ENCODE results near the gene SLIT3.

The SLIT3 gene

GRCh38 chr5:168844016-168844921, 456.7 kb downstream of the SLIT3 start:
- FAIRE-seq: no peak

GRCh38 chr5:168843277-168844015, 457.5 kb downstream of the SLIT3 start:
- FAIRE-seq: no peak

- FAIRE-seq: no peak
These were observed 458.3 kb downstream of the SLIT3 start for GRCh38 chr5:168842571-168843205.

DNA sequence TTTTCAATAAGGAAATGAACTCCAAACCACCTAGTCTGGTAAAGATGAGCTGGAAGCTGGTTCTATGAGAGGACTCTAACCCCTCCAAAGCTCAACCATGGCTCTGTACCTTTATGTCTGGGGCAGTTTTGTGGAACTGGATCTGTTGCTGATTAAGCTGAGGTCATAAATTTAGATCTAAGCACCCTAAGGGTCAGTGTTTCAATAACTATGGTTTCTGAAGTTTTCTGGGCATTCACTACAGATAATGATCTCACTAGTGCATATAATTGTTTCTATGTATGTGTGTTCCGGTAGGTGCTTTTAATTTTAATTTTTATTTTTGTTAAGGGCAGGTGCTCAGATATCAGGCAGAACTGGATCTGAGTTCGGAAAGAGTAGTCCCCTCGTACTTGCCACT, 463.1 kb downstream of the SLIT3 start:
- FAIRE-seq: no peak

GRCh38 chr5:168836603-168837231, 464.2 kb downstream of the SLIT3 start:
- FAIRE-seq: no peak

DNA sequence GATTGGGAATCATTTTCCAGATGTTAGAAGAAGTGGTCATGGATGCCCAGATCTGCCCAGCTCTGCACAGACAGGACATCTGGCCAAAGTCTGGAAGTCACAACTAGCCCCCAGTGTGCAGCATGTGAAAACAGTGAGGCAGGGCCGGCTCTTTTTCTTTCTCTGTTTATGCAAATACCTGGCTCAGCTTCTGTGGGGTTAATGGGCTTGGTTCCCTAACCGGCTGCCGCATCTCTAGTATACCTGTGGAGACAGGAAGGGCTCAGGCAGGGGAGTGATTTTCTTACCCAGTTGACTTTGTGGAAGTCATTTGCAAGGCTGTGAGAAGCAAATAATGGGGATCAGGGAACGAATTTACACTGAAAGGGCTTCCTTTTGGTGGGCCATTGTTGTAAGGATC, 467.0 kb downstream of the SLIT3 start:
- no peak for FAIRE-seq

DNA sequence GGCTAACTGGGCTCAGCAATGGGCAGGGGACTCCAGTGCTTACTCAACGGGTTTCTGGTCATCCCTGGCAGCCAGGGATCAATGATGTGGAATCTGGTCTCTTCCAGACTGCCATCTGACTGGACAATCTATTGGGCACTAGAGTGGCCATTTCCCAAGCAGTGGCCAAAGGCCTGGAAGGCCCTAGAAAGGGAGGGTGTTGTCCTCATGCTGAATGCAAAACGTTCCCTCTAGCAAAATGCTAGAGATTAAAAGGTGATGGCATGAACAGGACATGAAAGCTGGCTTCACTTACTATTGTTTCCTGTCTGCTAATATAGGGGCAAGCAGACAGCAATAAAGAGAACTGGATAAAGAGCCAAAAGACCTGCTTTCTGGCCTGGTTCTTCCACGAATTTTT, 467.6 kb downstream of the SLIT3 start:
- FAIRE-seq: no peak

- FAIRE-seq: no peak
These were observed 468.6 kb downstream of the SLIT3 start for GRCh38 chr5:168832308-168832707.

DNA sequence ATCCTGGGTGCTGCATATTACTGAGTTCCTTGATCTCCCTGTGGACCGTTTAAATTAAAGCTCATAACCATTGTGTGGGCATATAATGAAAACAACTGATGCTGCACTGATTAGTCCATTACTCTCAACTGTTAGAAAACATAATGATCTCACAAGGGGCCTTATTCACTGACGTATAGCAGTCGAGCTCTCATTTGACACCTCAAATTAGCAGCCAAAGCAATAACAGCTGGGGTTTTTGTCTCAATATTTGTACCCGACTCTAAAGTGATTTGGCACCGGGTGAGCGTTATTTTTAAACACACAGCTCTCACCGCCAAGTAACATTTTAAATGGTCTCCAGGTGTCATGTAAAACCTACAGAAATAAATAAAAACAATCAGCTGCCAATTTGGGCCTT, 469.6 kb downstream of the SLIT3 start:
- no peak for FAIRE-seq

DNA sequence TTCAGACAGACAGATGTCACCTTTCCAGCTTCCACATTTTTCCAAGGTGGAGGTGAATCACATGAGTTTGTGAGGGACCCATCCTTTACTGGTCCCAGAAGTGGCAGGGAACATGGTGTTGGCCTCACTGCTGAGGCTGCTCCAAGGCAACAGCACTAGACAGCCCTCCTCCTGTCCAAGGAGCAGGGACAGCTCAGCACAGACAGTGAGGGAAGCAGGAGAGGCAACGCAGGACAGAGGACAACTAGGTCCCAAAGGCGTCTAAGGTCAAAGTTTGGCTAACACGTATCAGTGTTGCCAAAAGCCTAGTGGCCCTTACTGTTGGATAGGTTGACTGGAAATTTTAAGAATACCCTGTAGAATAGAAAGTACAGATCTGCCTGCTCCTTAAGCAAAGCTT, 470.1 kb downstream of the SLIT3 start:
- no peak for FAIRE-seq

DNA sequence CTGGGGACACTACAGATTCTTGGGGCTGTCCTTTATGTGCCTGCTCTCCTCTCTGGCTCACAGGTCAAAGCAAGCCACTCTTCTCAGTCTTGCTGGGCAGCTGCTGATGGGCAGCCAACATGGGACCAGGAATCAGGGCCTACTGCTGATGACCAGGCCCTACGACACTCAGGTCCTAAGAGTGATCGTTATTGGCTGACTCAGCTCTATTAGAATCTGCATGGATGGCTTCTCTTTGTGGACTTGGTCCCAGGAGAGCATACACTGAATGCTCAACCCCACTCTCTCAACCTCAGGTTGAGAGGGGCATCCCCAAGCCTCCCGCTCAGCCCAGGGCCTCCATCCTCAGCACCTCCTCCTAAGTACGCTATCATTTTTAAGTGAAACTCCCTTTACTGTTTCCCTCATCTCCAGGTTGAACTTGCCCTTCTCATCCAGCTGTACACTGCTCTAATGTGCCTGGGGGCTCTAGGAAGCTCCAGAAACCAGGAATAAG, 471.0 kb downstream of the SLIT3 start:
- no peak for FAIRE-seq

DNA sequence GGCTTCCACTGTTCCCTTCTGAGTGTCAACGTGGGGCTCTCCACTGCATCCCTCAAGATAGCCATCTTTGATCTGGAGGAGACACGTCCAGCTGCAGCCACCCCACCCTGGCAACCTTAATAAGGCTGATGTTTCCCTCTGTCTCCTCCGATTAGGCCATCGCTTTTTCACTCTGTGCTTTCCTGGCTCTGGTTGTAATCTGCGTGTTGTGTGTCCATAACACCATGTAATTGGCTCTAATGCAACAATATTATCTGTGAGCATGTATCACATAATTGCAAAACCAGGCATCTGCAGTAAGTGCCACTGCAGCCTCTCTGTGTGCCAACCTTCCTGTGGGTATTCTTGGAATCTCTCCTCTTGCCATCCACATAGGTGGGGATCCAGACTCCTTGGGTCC, 471.9 kb downstream of the SLIT3 start:
- no peak for FAIRE-seq

DNA sequence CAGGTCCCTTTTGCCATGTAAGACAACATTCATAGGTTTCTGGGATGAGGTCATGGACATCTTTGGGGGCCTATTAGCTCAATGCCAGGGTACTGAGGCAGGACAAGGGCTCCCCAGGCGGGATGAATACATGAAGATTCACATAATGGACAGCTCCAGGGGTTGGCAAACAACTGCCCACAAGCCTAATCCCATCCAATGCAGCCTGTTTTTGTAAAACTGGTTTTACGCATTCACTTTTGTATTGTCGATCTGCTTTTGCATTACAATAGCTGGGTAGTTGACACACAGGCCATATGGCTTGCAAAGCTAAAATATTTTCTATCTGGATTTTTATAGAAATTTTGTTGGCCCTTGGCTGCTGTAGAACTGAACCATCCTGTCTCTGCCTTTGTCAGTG, 473.3 kb downstream of the SLIT3 start:
- FAIRE-seq: no peak

DNA sequence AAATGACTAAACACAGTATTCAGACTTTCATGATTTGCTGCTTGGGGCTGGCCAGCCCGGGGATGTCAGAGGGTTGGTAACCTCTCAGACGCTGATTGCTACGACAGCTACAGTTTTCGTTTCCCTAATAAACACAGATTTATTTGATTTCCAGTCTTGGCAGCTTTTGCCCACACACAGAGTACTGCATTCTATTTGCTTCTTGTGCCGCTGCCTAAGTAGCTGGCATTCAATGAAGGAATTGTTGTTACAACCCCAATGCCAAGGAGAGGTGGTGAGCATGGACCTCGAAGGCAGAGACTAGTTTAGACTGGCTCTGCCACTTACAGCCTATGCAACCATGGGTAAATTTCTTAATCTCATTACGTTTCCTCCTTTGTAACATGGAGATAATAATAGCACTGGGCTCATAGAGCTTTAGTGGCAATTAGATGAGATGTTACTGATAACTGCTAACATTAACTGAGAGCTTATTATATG, 474.7 kb downstream of the SLIT3 start:
- FAIRE-seq: no peak

- FAIRE-seq: no peak
These were observed 478.1 kb downstream of the SLIT3 start for GRCh38 chr5:168822745-168823281.

- no peak for FAIRE-seq
These were observed 478.6 kb downstream of the SLIT3 start for GRCh38 chr5:168822248-168822744.

DNA sequence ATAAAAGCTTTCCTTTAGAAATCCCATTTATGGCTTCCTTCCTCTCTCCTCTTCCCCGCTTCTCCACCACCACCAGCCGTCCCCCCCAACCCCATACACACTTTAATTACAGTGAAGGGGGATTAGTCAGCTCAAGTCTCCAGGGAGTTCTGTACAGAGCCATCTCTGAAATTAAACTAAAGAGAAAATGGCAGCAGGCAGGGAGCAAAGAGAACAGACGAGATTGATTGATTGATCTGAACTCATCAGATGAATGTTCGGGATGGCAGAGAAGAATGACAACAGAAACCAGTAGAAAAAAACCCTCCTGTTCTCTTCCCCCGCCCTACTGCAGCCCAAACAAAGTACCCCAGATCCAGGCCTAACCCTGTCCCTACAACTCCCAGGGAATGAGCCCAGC, 480.1 kb downstream of the SLIT3 start:
- no peak for FAIRE-seq

DNA sequence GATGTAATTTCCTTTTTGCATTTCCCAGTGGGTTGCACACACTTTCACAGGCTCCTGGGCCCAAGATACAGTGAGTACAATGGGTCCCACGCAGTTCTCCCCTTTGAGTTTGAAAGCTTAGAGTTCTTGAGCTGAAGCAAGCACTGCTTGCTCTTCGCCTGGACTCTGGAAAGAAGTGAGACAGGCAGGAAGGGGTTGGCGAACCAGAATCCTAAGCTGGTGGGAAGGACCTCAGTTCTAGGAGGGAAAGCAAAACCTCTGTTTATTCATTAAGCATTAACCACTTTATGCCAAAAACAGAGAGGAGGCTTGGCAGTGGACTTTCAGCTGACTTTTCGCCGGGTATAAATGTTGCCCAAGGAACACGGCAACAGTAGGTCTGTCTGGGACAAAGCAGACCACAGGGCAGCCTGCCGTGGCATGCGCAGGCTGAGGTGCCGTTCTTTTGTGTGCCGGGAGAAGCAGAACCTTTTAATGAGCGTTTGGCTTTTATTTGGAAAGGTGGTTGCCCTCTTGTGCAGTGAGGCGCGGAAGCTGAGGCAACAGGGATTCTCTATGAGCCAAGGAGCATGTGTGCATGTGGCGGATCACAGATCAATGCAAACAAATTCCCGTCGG, 481.8 kb downstream of the SLIT3 start:
- FAIRE-seq: no peak

DNA sequence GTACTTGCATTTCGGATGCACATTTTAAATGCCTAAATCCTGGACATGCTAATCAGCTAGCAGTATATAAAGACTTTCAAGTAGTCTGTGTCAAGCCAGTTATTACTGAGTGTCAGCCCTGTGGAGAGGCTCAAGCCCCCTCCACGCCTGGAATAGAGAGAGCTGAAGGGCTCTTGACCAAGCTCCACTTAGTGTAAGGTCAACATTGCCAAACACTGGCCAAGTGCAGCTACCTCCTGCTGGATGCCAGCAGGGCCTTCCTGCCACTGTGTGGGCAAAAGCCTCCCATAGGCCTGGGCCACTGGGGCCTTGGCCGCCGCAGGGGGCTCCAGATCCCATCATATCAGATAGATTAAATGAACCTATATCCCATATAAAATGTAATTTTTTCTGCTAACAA, 482.4 kb downstream of the SLIT3 start:
- no peak for FAIRE-seq

- no peak for FAIRE-seq
These were observed 483.3 kb downstream of the SLIT3 start for GRCh38 chr5:168817591-168817990.

DNA sequence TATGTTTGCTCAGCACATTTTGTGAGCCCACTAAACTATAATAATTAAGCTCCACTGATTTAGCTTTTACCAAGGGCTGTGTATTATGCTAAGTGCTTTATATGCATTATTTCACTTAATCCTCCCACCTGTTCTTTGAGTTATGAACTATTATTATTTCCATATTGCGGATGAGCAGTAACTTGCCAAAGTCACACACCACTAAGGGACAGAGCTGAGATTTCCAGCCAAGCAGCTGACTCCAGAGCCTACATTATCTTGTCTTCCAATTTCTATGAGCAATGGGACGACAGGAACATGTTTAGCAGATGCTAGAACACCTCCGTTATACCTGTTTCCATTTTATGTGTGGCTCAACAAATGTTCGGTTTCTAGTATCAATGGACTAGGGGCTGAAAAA, 484.3 kb downstream of the SLIT3 start:
- FAIRE-seq: no peak
